LHCN-M2 (cell line): ENCODE measurements around the gene NAAA. TPM values are rescaled to one million over a fixed set of nuclear protein-coding genes. Genes with fewer than 3 reads are reported as not detected.
"Not testable (repeated sequence)": the region's sequence is repeated elsewhere in the genome, so short reads cannot be mapped to it uniquely, and the experiment has no call there.

Experiments used
- DNase-seq: peaks from one replicate; pipeline ENCODE4 v3.0.0-alpha.2; 2012; ENCODE audit warnings: low read depth
- polyA plus RNA-seq: library from polyadenylated mRNA; unstranded; fragments of >200 nt; gene quantifications from one replicate; pipeline ENCODE4 v1.2.1, GENCODE V29; 2012; ENCODE audit warnings: missing spikeins
- total RNA-seq: library from RNA; depleted of rRNA; stranded (reverse); fragments of >200 nt; gene quantifications from 2 replicates; pipeline ENCODE4 v1.2.3, GENCODE V29; 2014; rRNA removed

Gene NAAA
- 21.3 and 24.4 TPM in 2 replicates for total RNA-seq
- polyA plus RNA-seq, result 7.0 TPM

DNA sequence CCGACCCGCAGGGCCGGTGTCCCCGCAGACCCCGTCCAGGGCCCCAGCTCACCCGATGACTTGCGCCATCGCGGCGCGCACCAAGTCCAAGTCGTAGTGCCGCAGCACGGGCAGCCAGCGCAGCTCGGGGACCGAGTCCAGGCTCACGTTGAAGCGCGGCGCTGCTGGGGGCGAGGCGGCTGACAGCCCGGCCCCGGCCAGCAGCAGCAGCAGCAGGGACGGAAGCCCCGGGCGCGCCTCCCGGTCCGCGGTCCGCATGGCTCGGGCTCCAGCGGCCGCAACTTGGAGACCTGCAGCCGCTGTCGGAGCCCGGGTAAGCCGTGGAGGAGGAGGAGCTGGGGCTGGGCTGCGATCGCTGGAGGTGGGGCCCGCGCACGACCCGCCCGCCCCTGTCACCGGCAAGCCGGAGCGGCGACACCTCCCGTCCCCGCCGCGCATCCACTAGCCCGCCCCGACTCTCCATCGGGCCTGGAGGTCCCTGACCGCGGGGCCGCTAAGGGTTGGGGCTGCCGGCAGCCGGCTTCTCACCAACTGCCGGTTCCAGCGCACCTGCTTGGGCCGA, at the start of gene NAAA:
TSS of gene NAAA (minus strand) at position 322 of the 562 bp plus-strand sequence. CDS start at position 258, 64 bp downstream.
- DNase-seq, result peak; percentile 54

DNA sequence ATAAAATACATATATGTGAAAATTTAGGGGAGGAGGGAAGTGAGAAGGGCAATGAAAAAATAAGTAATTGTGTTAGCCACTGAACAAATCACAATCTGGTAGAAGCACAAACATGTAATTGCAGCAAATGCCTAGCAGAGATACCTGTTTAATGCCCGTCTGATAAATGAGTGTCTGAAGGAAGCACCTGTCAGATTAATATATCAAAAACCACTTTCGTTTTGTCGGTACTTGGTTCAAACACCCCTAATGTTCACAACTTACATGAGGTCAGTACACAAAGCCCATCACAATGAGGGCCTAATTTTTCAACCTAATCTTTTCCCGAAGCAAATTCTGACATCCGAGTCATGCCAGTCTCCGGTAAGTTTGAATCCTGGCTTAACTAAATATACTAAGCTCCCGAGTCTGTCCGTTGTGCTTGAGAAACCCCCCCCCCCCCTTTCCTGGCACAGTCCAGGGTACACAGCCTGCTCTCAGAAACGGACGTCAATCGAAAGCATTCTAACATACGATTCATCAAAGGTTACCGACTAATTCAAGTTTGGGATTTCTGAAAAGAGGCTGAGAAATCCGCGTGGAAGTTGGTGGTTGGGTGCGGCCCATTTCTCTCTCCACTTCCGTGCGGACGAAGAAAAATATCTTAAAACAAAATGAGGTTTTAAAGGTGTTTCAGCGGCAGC, 49.2 kb upstream of the NAAA start:
- DNase-seq, result no peak

DNA sequence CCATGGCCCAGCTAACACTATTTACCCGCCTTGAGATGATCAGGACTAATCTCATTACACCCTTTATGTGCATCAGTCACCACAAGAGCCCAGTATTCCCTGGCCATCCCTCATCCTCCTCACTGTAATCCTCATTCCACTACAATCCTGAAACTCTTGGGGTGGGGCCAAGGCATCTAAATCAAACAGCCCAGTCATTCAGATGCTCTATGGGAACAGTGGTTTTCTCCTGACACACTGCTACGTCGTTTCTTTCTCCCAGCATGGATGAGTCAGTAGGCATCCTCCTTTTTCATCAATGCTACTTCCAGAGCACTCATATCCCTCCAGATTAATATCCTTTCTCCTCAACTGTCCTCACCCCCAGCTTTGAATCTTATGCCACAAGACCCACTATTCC, 44.3 kb upstream of the NAAA start:
- DNase-seq, result peak; percentile 81

DNA sequence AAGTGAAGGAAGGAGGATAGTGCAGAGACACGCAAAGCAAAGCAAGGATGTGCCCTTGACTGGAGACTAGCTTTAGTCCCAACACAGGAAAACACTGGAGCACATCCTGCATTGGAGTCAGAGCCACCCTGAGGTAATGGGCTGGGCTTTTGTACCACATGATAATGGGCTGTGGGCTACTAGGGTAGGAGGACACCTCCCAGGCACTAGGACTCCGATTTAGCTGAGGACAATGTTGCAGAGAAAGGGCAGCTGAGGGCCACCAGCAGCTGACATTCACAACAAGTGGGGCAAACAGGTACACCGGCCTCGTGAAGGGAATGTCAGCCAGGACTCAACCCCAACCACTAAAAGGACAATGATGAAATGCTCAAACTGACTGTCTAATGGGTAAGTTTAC, 39.8 kb upstream of the NAAA start:
- no peak for DNase-seq

DNA sequence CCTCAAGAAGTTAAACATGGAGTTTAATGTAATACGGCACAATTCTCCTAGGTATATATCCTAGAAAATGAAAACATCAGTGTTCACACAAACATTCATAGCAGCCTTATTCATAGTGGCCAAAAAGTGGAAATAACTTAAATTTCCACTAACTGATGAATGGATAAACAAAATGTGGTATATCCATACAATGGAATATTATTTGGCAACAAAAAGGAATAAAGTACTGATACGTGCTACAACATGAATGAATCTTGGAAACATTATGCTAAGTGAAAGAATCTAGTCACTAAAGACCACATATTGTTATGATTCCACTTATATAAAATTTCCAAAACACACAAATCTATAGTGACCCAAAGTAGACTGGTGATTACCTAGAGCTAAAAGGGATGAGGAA, 35.4 kb upstream of the NAAA start:
- DNase-seq, result no peak

DNA sequence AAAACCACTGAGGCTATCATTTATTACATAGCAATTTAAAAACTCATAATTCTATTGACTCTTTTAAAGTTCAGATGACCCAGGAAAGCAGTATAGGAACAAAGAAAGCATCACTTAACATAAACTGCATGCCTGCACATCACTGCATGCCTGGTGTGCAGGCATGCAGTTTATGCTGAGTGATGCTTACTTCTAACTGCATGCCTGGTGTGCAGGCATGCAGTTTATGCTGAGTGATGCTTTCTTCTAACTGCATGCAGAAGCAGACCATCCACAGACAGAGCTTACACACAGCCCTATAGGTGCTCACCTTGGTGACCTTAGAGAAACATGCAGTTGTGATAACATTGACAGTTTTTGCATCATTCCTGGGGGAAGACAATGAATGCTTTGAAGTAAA, 33.0 kb upstream of the NAAA start:
- no peak for DNase-seq

DNA sequence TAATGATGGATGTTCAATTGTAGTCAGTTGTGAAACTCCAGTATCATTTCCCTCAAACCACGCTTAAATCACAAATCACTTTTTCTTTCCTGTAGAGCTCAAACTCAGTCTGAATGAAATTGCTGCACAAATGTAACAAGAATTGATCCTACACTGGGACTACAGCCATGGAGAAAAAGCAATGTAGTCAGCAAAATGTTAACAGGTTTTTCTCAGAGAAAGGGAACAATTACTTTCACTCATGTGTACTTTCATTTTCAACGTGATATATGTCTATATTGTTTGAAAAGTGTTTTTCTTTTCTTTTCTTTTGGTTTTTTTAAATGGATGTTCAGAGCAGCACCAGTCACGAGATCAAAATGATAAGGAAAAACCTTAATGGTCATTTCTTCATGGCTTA, 27.3 kb upstream of the NAAA start:
- no peak for DNase-seq

DNA sequence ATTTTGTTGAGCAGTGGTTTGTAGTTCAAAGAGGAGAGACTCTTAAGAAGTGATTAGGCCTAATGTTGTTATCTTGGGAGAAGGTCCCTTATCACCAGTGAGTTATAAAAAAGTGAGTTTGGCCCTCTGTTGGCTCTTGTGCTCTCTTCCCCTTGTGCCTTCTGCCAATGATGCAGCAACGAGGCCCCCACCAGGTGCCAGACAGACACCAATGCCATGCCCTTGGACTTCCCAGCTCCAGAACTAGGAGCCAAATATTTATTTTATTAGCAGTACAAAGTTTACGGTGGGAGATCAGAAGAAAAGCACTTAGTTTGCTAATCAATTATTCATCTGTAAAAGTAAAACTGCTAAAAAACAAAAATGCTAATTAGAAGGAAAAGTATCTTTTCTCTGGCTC, 22.7 kb upstream of the NAAA start:
- DNase-seq, result no peak

DNA sequence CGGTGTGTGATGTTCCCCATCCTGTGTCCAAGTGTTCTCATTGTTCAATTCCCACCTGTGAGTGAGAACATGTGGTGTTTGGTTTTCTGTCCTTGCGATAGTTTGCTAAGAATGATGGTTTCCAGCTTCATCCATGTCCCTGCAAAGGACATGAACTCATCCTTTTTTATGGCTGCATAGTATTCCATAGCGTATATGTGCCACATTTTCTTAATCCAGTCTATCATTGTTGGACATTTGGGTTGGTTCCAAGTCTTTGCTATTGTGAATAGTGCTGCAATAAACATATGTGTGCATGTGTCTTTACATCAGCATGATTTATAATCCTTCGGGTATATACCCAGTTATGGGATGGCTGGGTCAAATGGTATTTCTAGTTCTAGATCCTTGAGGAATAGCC, 21.3 kb upstream of the NAAA start:
- not testable (repeated sequence) for DNase-seq

DNA sequence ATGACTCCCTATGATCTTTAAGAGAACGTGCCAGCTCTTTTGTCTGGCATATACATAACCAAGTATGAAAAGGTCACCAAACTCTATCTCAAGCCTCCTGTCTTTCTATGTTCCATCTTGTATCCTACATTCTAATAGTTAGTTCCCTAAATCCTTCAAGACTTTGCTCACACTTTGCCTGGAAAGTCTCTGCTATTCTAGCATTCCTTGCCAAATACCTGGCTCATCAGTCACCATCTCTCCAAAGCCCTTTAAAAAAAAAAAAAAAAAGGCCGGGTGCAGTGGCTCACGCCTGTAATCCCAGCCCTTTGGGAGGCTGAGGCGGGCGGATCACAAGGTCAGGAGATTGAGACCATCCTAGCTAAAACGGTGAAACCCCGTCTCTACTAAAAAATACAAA, 17.7 kb upstream of the NAAA start:
- DNase-seq, result not testable (repeated sequence)

DNA sequence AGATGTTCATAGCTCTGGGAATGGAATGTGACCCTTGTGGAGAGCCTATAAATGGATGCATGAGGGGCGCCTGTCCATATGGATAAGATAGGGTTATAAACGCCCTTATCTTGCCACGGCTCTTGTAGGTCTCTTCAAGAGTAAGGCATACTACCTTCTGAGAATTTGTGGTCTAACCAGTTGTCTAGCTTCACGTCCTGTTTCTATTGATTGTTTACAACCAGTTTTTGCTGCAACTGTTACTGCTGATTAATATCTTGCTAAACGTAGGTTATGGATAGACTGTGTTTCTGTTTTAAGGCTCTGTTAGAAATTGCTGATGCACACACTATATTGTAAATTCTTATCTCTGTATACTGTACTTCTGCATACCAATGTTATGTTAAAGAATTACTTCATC, 14.0 kb upstream of the NAAA start:
- DNase-seq, result not testable (repeated sequence)

DNA sequence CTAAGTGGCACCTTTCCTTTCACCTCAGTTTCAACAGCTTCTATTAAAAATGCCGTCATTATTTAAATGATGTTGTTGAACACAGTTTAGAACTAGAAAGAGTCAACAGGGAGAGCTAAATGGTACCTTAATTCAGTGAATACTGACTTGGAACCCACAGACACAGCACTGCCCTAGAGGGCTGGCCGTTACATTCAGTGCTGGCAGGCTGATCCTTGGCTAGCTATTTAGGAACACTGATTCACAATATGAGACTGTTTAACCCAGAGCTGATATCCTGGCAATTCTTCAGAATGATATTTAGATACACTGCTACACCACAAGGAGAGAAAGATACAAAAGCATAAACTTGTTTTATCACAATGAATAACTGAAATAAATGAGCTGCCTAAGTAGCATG, 12.7 kb upstream of the NAAA start:
- DNase-seq, result no peak

DNA sequence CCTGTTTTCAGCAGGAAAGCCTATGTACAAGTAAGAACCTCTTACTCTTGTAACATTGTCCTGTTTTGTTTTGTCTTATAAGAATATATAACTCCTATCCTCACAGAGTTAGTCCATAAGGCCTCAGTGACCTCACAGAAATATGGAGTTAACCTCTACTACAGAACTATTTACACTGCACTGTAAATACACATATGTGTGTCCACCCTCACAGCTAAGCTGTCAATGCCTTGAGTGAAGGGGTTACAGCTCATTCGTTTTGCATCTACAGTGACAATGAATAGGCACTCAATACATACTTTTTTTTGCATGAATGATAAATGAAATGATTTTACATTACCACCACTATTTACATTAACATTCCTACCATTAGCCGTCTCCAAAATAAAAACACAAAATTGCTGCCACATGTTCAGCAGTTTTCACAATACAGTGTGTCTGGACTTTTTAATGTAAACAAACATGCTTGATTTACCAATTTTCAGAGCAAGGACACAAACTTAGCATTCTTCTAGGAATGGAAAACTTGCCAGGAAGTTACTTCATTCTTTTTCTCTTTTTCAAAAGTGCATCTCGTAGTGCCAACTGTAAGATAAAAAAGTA, 9.5 kb upstream of the NAAA start:
- DNase-seq, result no peak

DNA sequence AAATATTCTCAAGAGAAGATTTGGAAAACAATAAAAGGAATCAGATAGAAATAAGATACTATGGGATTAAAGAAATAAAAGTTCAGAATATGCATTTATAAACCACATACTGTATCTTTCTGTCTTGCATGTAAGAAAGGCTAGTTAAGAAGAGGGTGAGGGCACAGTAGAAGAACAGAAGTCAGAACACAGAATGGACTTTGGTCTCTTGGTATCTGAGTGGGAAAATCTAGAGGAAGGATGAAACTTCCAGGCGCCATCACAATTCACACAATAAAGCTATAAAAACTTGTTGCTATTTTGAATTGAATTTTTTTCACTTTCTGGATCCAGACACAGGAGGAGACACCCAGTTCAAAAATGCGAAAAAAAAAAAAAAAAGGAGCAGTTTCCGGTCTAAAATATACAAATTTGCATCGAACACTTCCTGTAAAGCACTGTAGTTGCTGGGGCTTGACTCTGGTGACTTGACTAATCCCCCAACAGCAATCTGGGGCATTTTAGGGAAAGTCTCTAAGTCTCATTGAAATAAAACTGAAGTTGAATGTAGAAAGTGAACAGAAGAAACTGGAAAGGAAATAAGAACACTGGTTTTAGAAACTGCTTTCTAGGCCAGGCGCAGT, 8.1 kb upstream of the NAAA start:
- DNase-seq, result no peak

DNA sequence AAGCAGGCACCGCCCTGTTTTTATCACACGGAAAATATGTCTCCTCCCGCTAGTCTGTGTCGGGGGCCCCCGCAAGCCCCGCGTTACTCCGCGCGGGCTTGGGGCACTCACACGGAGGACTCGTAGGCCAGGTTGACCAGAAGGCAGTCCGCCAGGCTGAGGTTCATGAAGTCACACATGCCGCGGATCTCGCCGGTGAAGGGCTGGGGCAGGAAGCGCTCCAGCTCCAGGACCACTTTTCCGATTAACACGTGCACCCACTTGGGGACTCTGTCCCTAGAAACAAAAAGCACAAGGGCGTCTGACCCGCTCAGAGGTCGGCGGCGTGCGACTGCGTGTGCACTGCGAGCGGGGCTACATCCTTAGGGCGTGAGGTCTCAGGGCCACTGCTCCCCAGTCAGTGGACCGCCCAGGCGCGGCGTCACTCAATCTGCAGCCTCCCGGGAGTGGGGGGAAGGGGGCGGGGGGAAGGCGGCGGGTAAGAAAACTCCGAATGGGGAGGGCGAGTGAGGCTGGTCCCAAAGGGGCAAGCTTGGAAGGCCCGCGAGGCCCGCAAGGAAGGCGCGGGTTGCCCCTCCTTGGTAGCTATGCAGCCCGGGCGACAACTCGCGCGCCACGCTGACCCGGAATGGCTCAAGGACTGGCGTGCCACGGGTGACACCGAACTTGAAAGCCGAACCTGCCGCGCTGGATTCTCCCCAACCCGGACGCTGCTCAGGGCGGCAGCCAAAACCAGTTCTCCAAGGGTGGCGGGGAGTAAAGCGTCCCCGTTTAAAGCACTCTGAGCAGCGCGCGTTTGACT, 722 bp downstream of the NAAA start:
- DNase-seq, result peak; percentile 55

DNA sequence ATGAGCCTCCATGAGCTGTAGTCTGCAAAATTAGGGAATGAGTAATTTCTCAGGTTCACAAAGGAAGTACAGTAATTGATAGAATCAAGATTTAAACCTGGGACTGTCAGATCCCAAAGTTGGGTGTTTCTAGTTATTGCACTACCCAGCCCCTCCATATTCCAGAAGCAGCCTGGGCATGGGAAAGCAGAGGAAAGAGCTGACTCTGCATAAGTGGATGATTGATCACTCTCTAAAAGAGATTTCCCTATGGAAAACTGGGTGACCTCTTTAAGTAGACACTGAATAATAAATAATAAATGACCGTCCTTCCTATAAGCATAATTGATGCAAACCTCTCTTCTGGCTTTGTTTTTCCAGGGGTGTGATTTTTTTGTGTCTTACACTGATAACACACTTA, 5.2 kb downstream of the NAAA start:
- DNase-seq, result no peak

DNA sequence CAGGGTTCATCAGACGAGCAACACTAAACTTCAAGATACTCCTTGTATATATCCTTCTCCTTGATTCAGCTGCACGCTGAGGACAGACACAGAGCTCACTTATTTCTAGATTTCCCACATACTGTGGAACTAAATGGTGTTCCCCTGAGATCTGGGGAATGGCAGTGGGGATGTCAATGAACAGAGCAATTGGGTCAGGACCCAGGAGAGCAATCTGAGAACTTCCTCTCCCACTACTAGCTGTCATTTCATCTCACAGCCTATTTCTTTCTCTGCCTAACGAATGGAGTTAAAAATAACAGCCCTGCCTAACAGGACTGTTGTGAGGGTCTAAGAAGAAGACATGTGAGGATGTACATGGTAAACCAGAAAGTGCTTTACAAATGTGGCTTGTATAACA, 10.7 kb downstream of the NAAA start:
- no peak for DNase-seq

DNA sequence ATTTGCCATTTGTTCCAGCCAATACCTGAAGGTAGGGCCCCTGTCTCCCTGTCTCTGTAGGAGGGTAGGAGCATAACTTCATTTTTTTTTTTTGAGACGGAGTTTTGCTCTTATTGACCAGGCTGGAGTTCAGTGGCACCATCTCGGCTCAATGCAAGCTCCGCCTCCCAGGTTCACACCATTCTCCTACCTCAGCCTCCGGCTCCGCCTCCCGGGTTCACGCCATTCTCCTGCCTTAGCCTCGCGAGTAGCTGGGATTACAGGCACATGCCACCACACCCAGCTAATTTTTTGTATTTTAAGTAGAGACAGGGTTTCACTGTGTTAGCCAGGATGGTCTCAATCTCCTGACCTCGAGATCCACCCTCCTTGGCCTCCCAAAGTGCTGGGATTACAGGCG, 15.9 kb downstream of the NAAA start:
- not testable (repeated sequence) for DNase-seq

DNA sequence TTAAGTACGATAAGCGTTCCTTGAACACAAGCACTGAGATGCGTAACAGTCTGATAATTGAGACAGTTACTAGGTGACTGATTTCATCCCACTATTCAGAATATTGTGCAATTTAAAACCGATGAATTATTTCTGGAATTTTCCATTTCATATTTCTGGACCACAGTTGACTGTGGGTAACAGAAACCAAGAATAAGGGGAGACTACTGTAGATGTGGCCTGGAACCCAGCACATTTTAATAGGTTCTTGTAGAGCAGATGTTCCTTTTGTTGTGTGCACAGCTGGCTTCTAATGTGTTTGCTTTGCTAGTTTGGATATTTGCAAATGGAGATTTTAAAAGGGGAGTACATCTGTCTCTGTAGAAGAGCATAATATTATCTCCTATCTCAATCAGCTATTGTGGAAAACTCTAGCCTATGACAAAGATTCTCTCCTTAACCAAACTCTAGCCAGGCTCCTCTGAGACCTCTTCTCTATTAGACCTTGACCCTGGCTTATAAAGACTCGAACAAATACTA, 16.4 kb downstream of the NAAA start:
- DNase-seq, result no peak

DNA sequence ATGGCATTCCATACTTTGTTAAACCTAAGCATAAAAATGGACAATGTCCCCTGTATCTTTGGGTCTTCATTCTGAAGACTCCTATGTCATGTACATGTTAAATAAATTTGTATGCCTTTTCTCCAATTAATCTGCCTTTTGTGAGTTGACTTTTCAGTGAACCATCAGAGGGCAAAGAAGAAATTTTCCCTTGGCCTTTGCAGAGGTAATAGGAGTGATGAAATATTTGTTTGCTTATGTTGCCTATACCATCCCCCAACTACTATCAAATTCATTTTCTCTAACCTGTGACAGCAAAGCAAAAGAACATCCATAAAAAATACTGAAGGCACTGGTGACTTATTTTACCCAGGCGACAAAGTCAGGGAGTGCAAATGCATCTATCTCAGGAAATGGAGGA, 18.2 kb downstream of the NAAA start:
- DNase-seq, result no peak

DNA sequence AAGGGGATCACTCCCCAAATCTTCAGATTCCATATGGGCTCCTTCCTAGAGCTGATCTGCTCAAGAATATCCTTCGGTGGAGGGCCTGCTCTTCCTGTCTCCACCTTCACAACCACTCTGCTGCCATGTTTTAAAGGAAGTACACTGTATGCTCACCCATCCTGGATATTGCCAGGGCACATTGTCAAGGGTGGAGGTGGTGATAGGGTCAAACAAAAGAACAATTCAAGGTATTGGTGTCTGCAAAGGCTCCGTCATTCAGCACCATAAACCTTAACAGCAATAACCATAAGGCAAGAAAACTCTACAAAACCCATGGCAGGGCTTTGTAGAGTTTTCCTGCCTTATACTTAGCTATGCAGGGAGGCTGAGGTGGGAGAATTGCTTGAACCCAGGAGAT, 18.9 kb downstream of the NAAA start:
- no peak for DNase-seq

DNA sequence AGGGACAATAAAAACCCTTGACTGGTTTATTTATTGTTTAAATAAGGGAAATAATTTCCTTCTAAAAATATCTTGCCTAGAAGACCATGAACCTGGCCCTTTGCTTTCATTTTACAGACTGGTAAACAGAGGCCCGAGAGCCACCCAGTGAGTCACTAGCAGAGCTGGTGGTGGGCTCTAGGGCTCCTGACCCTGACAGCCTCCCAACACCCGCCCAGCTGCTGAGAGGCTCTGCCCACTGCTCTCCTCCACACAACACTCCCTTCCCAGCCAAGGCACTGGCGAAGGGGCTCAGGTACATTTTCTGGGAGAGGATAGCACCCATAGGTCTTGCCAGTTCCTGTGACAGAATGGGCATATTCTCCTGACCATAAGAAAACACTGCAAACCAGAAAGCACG, 20.5 kb downstream of the NAAA start:
- no peak for DNase-seq
